CD4-positive, alpha-beta T cell treated with Interleukin-15 for 4 hours (primary cell): ENCODE data around the gene CFH.
"Not testable (repeated sequence)": the region's sequence is repeated elsewhere in the genome, so short reads cannot be mapped to it uniquely, and the experiment has no call there.

Experiments
- DNase-seq: peaks from one replicate; pipeline ENCODE4 v3.0.0-alpha.2; 2020; ENCODE audit warnings: low spot score

The CFH gene

GRCh38 chr1:196651637-196652215 is at the start of gene CFH:
TSS of gene CFH (plus strand) at chr1:196652043. CDS start at chr1:196652118, 75 bp downstream.
- DNase-seq, result peak; percentile 16

- DNase-seq, result no peak
Observed at GRCh38 chr1:196603651-196604050, 48.2 kb upstream of the CFH start.

GRCh38 chr1:196607981-196608380 is 43.9 kb upstream of the CFH start:
- DNase-seq, result no peak

- no peak for DNase-seq
Observed at GRCh38 chr1:196608390-196609369, 43.2 kb upstream of the CFH start, which contains the start of gene KCNT2. TSS of gene KCNT2 (minus strand) at chr1:196608440. CDS start at chr1:196608309, 131 bp downstream.

GRCh38 chr1:196609370-196609737 is 42.5 kb upstream of the CFH start:
- no peak for DNase-seq

GRCh38 chr1:196611873-196612272 is 40.0 kb upstream of the CFH start:
- DNase-seq, result no peak

- DNase-seq, result no peak
Observed at GRCh38 chr1:196619721-196620120, 32.1 kb upstream of the CFH start.

GRCh38 chr1:196623079-196623478 is 28.8 kb upstream of the CFH start:
- DNase-seq, result no peak

- DNase-seq, result no peak
Observed at GRCh38 chr1:196628838-196629237, 23.0 kb upstream of the CFH start.

- no peak for DNase-seq
Observed at GRCh38 chr1:196637606-196638005, 14.2 kb upstream of the CFH start.

GRCh38 chr1:196638466-196638865 is 13.4 kb upstream of the CFH start:
- no peak for DNase-seq

- DNase-seq, result not testable (repeated sequence)
Observed at GRCh38 chr1:196639291-196639690, 12.6 kb upstream of the CFH start.

GRCh38 chr1:196640976-196641375 is 10.9 kb upstream of the CFH start:
- no peak for DNase-seq

- DNase-seq, result no peak
Observed at GRCh38 chr1:196649990-196650389, 1.9 kb upstream of the CFH start.

- no peak for DNase-seq
Observed at GRCh38 chr1:196650403-196650802, 1.4 kb upstream of the CFH start.

- DNase-seq, result no peak
Observed at GRCh38 chr1:196651079-196651478, 764 bp upstream of the CFH start.

- no peak for DNase-seq
Observed at GRCh38 chr1:196654271-196654670, 2.4 kb downstream of the CFH start.

GRCh38 chr1:196655071-196655470 is 3.2 kb downstream of the CFH start:
- no peak for DNase-seq

GRCh38 chr1:196655494-196655893 is 3.7 kb downstream of the CFH start:
- DNase-seq, result no peak

- DNase-seq, result no peak
Observed at GRCh38 chr1:196659471-196659870, 7.6 kb downstream of the CFH start.

GRCh38 chr1:196660272-196660671 is 8.4 kb downstream of the CFH start:
- no peak for DNase-seq

GRCh38 chr1:196660852-196661251 is 9.0 kb downstream of the CFH start:
- DNase-seq, result peak; percentile 30

GRCh38 chr1:196661345-196661744 is 9.5 kb downstream of the CFH start:
- DNase-seq, result no peak
